H1 (cell line): ENCODE results near the gene SSR1. TPM values are rescaled to one million over a fixed set of nuclear protein-coding genes. Genes with fewer than 3 reads are reported as not detected.

Experiments
- ATF3 ChIP-seq: IDR thresholded peaks from 2 replicates; pipeline ENCODE4 v1.6.1; 2011; ENCODE audit warnings: low read depth, mild to moderate bottlenecking, low read length; ENCODE audit not compliant: insufficient read depth
- KDM1A ChIP-seq: fragments of 200-600, 300-600 bp; sonication (generic); IDR thresholded peaks from 2 replicates; pipeline ENCODE4 v1.7.1; 2016; ENCODE audit warnings: mild to moderate bottlenecking, low read length, borderline replicate concordance
- KDM4A ChIP-seq: IDR thresholded peaks from one replicate; pipeline ENCODE4 v1.7.1; 2012; ENCODE audit warnings: low read depth, mild to moderate bottlenecking, moderate library complexity, low read length, inconsistent platforms; ENCODE audit not compliant: severe bottlenecking
- POLR2A ChIP-seq, 2 experiments: IDR thresholded peaks; 1 replicate in 1 of 2; 2 replicates in 1 of 2; pipeline ENCODE4 v1.6.1; 2011; ENCODE audit warnings: low read depth in 2 of 2, low read length in 2 of 2, mild to moderate bottlenecking in 2 of 2; ENCODE audit errors: control extremely low read depth in 1 of 2
- SIN3A ChIP-seq, 2 experiments: IDR thresholded peaks in 1 of 2; conservative IDR thresholded peaks in 1 of 2; 2 replicates each; pipeline ENCODE4 v1.6.1; 2011 to 2012; ENCODE audit warnings: low read length in 2 of 2, improper control_type of control experiment in 1 of 2, low read depth in 1 of 2, mild to moderate bottlenecking in 1 of 2
- polyA plus RNA-seq, 7 experiments: library from polyadenylated mRNA; depleted of rRNA in 3 of 7; stranded (reverse) in 5 of 7; unstranded in 2 of 7; fragments of >200 nt in 5 of 7; fragments of 200-250 nt in 2 of 7; gene quantifications; 1 replicate in 5 of 7; 2 replicates in 1 of 7; 4 replicates in 1 of 7; pipeline versions ENCODE4 v1.2.1 to v1.2.3, GENCODE V29; 2011 to 2013; ENCODE audit warnings: missing spikeins in 2 of 7, mixed read lengths in 2 of 7
- total RNA-seq: library from RNA; stranded (reverse); fragmentation: NEBNext Ultra II Directional; extraction: Animal tissue kit (Norgen Biotek cat#: 25700); gene quantifications from 2 replicates; pipeline ENCODE4 v1.2.1, GENCODE V29; 2021

SSR1 gene
- total and polyA plus RNA-seq, 2 of the 8 experiments (the other 6 are each of a cell fraction or from before 2014, with no cell fraction given) = 26.6 to 117 TPM

GRCh38 chr6:7271205-7271534, 41.8 kb downstream of the SSR1 start (continued):
- TF ChIP-seq KDM1A (no peak), KDM4A (no peak), ATF3 (no peak), SIN3A (conservative IDR thresholded peaks at IDR 0.05 in 1 of 2, IDR thresholded peaks at IDR 0.05 in 1 of 2; ENCODE audit: low read depth in 1 of 2, low read length in 2 of 2) (no peak), POLR2A (IDR thresholded peaks at IDR 0.05; ENCODE audit: control extremely low read depth in 1 of 2, low read depth in 2 of 2, low read length in 2 of 2) (no peak)
